Colonic mucosa (tissue), 4 donors: Measurements from ENCODE around the gene POLE3. TPM values are rescaled to one million over a fixed set of nuclear protein-coding genes. Genes with fewer than 3 reads are reported as not detected.

Source experiments
- DNase-seq: peaks from one replicate; pipeline ENCODE4 v3.0.0-alpha.2; 2020
- H3K27ac ChIP-seq: fragments of 200-600 bp; one replicate; pipeline ENCODE4 v1.8.0; 2021
- H3K27me3 ChIP-seq: fragments of 200-600 bp; one replicate; pipeline ENCODE4 v1.8.0; 2021
- H3K36me3 ChIP-seq: fragments of 200-600 bp; one replicate; pipeline ENCODE4 v1.8.0; 2021
- H3K4me1 ChIP-seq: fragments of 200-600 bp; one replicate; pipeline ENCODE4 v1.8.0; 2021; ENCODE audit warnings: mild to moderate bottlenecking
- H3K4me3 ChIP-seq: fragments of 200-600 bp; one replicate; pipeline ENCODE4 v1.8.0; 2021
- H3K9ac ChIP-seq, 2 donors: one replicate each; pipeline ENCODE4 v1.7.0; 2013; ENCODE audit warnings: control low read depth in 2 of 2, low read depth in 2 of 2, low read length in 2 of 2
- H3K9me3 ChIP-seq: fragments of 200-600 bp; one replicate; pipeline ENCODE4 v1.8.0; 2021
- intact Hi-C: fragments of 100-400 bp; cut with DNase I; formaldehyde crosslinking; loops from one replicate; pipeline ENCODE4 v1.14.1; 2022
- total RNA-seq, 2 donors: library from RNA; stranded (reverse); fragmentation: NEBNext Ultra II Directional in 1 of 2; extraction: Animal tissue kit (Norgen Biotek cat#: 25700) in 1 of 2; gene quantifications; one replicate each; pipeline ENCODE4 v1.2.1, GENCODE V29; 2021
- TF ChIP-seq, protein P1 (sequence below): fragments of 200-600 bp; IDR thresholded peaks from one replicate; pipeline ENCODE4 v1.8.0; 2022; ENCODE audit warnings: antibody characterized with exemption, mild to moderate bottlenecking
- donor health status: healthy.
- donor health status: DM: no; HTN: no; CAD: no.
- donor health status: DM: no; HTN: no; CAD: no.

POLE3 gene
- total RNA-seq, 2 donors from 2014 or later: 27.0 to 46.6 TPM

GRCh38 chr9:113361304-113362018 is 49.0 kb downstream of the POLE3 start:
- Histone ChIP-seq H3K9ac (no peak overlapping the region), H3K27ac (no peak overlapping the region), H3K27me3 (no peaks in the 10 kb centered on the region), H3K4me3 (no peak overlapping the region), H3K9me3 (no peaks in the 10 kb centered on the region), H3K4me1 (no peaks in the 10 kb centered on the region), H3K36me3 (no peaks in the 10 kb centered on the region)
- TF ChIP-seq, protein P1, sequence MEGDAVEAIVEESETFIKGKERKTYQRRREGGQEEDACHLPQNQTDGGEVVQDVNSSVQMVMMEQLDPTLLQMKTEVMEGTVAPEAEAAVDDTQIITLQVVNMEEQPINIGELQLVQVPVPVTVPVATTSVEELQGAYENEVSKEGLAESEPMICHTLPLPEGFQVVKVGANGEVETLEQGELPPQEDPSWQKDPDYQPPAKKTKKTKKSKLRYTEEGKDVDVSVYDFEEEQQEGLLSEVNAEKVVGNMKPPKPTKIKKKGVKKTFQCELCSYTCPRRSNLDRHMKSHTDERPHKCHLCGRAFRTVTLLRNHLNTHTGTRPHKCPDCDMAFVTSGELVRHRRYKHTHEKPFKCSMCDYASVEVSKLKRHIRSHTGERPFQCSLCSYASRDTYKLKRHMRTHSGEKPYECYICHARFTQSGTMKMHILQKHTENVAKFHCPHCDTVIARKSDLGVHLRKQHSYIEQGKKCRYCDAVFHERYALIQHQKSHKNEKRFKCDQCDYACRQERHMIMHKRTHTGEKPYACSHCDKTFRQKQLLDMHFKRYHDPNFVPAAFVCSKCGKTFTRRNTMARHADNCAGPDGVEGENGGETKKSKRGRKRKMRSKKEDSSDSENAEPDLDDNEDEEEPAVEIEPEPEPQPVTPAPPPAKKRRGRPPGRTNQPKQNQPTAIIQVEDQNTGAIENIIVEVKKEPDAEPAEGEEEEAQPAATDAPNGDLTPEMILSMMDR: no peak
- no peak for DNase-seq
- intact Hi-C loops: no loop called here

DNA sequence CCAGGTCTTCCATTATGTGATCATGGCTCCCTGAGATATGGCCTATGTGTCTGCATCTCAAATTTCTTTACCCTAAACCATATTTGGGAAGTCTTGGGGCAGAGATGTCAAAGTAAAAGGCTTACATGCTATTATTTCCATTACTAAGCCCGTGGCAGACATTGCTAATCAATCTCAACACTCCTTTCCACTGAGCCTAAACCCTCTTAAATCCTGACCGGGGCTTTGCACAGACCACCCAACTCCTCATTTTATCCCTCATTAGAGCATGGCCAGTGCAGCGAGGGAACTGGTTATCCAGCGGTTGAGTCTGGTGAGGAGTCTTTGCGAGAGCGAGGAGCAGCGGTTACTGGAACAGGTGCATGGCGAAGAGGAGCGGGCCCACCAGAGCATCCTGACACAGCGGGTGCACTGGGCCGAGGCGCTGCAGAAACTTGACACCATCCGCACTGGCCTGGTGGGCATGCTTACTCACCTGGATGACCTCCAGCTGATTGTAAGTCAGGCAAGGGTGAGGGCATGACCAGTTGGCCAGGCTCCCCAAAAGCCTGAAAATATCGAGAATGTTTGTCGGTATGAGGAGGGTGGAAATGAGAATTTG is 50.1 kb downstream of the POLE3 start:
- Histone ChIP-seq H3K27ac (no peak overlapping the region), H3K4me1 (no peaks in the 10 kb centered on the region), H3K9me3 (no peaks in the 10 kb centered on the region), H3K4me3 (no peak overlapping the region), H3K36me3 (no peaks in the 10 kb centered on the region), H3K9ac (no peak overlapping the region), H3K27me3 (no peaks in the 10 kb centered on the region)
- TF ChIP-seq, protein P1: no peak
- DNase-seq: no peak
- intact Hi-C loops: no loop called here

DNA sequence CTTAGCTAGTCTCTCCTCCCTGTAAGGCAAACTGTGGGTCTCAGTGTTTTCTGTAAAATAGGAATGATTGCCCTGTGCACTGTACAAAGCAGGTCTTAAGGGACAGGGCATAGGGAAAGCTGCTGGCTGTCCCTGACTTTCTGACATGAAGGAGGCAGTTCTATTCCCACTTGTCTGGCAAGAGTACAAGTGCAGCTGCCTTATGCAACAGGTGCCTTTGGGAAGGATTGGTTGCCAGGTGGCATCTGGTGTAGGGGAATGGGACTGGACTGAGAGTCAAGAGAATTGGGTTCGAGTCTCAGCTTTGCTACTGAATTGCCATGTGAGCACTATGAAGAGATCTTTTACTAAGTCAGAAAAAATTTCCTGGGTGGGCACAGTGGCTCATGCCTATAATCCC is 51.1 kb downstream of the POLE3 start:
- intact Hi-C loops: no loop called here
- Histone ChIP-seq H3K4me3 (no peak overlapping the region), H3K27me3 (no peaks in the 10 kb centered on the region), H3K36me3 (no peaks in the 10 kb centered on the region), H3K9me3 (no peaks in the 10 kb centered on the region), H3K27ac (no peak overlapping the region), H3K4me1 (no peaks in the 10 kb centered on the region), H3K9ac (no peak overlapping the region)
- DNase-seq: no peak
- TF ChIP-seq, protein P1: no peak

Other genes starting within 250 kb of the POLE3 start
- gene FKBP15, start 189.4 kb downstream of the POLE3 start, total RNA-seq: 10 to 100 TPM; 22.5 to 24.4 TPM
- gene SLC31A1, start 189.1 kb downstream of the POLE3 start, total RNA-seq: 10 to 100 TPM; 51.1 to 57.1 TPM
- 10 to 100 TPM; 30.7 to 31.1 TPM for gene CDC26, start 135.1 kb downstream of the POLE3 start, total RNA-seq
- gene PRPF4, start 135.0 kb downstream of the POLE3 start, total RNA-seq: 10 to 100 TPM; 16.0 to 25.9 TPM
- 1 to 10 TPM in 1 of 2 donors, under 1 TPM in 1; 0.57 to 9.2 TPM for gene RNF183, start 107.3 kb downstream of the POLE3 start, total RNA-seq
- gene WDR31, start 70.4 kb downstream of the POLE3 start, total RNA-seq: 1 to 10 TPM; 3.0 to 3.5 TPM
- 10 to 100 TPM; 25.6 to 34.2 TPM for gene BSPRY, start 61.1 kb downstream of the POLE3 start, total RNA-seq
- 100 to 1,000 TPM; 132 to 141 TPM for gene HDHD3, start 33.7 kb downstream of the POLE3 start, total RNA-seq
- 10 to 100 TPM; 50.3 to 51.4 TPM for gene ALAD, start 9.4 kb downstream of the POLE3 start, total RNA-seq
- gene C9orf43, start 72 bp upstream of the POLE3 start, total RNA-seq: under 1 TPM; 0.57 to 0.61 TPM
- 10 to 100 TPM; 67.4 to 71.1 TPM for gene RGS3, start 53.1 kb upstream of the POLE3 start, total RNA-seq